NOMO-1 (cell line): ENCODE data around the gene DNAJC22.
A peak's percentile ranks its signal among the peaks of the same experiment; 100 is the strongest.
"Not testable (repeated sequence)": the region's sequence is repeated elsewhere in the genome, so short reads cannot be mapped to it uniquely, and the experiment has no call there.

Source experiments
- DNase-seq, 2 experiments: peaks; one replicate each; lab custom pipeline; 2025; ENCODE audit not compliant: unreplicated experiment in 2 of 2; lab: John Stamatoyannopoulos, UW

Gene DNAJC22

DNA sequence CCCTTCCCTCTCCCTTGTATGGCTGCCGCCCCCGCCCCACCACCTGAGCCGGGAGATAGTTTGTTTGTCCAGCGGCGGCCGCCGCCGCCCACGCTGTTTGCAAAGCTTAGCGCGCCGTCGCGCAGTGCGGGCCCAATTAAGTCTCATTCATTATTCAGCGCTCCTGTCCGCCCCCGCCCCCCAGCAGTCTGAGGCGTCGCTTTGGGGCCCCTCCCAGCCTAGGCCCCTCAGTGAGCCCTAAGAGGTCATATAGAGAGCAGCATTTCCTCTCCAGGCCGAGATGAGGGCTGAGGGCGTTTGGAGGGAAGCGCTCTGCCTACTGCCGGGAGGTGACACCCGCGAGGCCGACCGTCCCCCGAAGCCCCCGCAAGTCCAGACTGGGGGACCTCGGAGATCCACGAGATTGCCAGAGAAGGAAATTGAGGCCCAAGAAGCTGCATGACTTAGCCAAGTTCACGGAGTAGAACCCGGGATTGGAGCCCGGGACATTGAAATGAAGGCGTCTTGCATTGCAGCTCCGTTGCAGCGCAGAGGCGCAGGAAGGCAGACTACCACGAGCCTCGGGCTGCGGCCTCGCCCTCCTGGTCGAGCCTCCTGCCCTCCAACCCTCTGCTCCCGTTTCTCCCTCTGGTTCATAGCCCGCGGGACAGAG, at the start of gene DNAJC22:
Gene DNAJC22, plus strand, starts transcription at position 230 of the 652 bp plus-strand sequence. CDS start 1,985 bp downstream, outside the sequence.
- peak; percentile 43 to 59 for DNase-seq

- DNase-seq, result no peak
Observed at GRCh38 chr12:49297695-49298060, 49.0 kb upstream of the DNAJC22 start.

GRCh38 chr12:49298160-49298559, 48.5 kb upstream of the DNAJC22 start:
- DNase-seq, result no peak

DNA sequence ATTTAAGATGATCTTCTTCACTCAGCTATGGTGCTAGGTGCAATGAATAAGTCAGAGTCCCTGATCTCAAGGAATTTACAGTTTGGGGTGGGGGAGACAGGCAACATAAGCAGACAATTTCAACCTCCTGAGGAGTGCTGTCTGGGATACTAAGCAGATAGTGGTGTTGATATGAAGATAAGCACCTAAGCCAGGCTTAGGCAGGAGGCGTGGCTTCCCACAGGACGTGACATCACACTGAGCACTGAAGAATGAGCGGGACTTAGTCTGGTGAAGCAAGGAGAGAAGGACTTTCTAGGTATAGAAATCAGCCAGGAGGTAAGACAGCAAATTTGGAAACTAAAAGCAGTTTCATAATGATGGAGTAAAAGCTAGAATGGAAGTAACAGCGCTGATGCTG, 44.9 kb upstream of the DNAJC22 start:
- DNase-seq, result no peak

GRCh38 chr12:49304161-49304560, 42.5 kb upstream of the DNAJC22 start:
- no peak for DNase-seq

DNA sequence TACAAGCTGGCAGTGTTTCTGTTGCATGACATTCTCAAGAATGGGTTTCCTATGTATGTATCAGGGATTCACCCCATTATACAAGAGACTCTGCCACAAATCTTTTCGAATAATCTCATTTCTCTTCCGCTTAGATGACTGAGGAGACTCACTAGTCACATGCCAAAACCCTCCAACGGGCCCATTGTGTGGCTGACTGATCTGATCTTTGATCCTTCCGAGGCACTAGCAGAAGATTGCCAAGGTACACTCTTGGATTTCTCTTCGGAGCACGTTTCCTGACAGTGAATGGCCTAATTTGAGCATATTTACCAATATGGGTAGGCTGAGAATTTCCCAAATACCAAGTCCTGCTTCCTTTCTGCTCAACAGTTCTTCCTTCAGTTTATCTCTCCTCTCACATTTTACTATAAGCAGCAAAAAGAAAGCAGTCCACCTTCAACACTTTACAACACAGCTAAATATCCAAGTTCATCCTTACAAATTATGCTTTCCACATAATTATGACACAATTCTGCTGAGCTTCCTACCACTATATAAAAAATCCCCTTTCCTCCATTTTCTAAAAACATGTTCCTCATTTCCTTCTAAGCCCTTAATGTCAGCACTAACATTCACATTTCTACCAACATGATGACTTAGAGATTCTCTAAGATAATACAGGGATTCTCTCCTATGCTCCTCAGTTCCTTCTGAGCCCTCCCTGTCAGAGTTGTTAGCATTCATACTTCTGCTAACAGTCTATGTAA, 40.8 kb upstream of the DNAJC22 start:
- DNase-seq, result no peak

- no peak for DNase-seq
Observed at GRCh38 chr12:49309386-49309785, 37.3 kb upstream of the DNAJC22 start.

GRCh38 chr12:49310451-49311000, 36.2 kb upstream of the DNAJC22 start:
- DNase-seq, result not testable (repeated sequence)

- no peak for DNase-seq
Observed at GRCh38 chr12:49314811-49315210, 31.9 kb upstream of the DNAJC22 start.

- not testable (repeated sequence) for DNase-seq
Observed at GRCh38 chr12:49317118-49317517, 29.6 kb upstream of the DNAJC22 start.

DNA sequence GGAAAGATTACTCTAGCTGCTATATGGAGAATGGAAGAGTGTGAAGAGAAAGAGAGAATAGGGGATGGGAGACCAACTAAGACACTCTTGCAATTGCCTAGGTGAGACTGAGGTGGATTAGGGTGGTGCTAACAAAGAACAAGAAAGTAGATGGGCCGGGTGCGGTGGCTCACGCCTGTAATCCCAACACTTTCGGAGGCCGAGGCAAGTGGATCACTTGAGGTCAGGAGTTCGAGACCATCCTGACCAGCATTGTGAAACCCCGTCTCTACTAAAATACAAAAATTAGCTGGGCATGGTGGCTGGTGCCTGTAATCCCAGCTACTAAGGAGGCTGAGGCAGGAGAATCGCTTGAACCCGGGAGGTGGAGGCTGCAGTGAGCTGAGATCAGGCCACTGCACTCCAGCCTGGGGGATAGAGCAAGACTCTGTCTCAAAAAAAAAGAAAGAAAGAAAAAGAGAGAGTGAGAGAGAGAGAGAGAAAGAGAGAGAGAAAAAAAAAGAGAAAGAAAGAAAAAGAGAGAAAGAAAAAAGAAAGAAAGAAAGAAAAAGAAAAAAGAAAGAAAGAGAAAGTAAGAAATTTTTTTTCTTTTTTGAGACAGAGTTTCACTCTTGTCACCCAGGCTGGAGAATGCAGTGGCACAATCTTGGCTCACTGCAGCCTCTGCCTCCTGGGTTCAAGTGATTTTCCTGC, 26.1 kb upstream of the DNAJC22 start:
- not testable (repeated sequence) for DNase-seq

DNA sequence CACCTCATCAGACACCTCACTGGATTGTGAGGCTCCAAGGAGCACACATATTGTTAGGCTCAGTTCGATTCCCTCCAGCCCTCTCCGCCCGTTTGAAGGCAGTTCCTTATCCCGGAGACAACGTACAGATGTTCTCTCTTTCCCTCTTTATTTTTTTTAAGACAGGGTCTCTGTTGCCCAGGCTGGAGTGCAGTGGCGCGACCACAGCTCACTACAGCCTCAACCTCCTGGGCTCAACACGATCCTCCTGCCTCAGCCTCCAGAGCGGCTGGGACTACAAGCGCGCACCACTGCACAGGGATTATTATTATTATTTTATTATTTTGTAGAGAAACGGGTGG, 24.4 kb upstream of the DNAJC22 start:
- DNase-seq, result no peak

- peak; percentile 98 to 99 for DNase-seq
Observed at GRCh38 chr12:49322708-49323523, 23.8 kb upstream of the DNAJC22 start, which contains the start of gene TROAP. TSS of gene TROAP (plus strand) at chr12:49323255. CDS start at chr12:49323609, 354 bp downstream.

DNA sequence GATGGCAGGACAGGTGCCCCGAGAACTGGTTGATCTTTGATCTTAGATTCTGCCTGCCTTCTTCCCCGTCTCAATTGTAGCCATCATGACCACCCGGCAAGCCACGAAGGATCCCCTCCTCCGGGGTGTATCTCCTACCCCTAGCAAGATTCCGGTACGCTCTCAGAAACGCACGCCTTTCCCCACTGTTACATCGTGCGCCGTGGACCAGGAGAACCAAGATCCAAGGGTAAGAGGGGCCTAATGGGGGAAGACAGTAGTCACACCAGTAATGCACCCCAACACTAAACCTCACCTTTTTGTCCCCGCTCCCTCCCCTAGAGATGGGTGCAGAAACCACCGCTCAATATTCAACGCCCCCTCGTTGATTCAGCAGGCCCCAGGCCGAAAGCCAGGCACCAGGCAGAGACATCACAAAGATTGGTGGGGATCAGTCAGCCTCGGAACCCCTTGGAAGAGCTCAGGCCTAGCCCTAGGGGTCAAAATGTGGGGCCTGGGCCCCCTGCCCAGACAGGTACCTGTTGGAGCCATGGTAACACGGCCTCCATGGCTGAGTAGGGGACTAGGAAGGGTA, 23.1 kb upstream of the DNAJC22 start:
- no peak for DNase-seq

DNA sequence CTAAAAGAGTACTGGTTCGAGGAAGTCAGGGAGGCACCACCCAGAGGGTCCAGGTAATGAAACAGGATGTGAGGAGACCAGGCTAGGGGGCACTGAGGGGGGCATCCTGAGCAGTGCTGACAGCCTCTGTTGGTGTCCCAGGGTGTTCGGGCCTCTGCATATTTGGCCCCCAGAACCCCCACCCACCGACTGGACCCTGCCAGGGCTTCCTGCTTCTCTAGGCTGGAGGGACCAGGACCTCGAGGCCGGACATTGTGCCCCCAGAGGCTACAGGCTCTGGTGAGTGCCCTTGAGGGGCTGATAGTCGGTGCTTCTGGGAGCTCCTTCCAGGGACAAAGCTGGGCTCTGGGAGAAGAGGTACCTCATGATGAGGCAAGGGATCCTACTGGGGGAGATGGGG, 21.1 kb upstream of the DNAJC22 start:
- DNase-seq, result no peak

- no peak for DNase-seq
Observed at GRCh38 chr12:49327368-49327767, 19.3 kb upstream of the DNAJC22 start.

DNA sequence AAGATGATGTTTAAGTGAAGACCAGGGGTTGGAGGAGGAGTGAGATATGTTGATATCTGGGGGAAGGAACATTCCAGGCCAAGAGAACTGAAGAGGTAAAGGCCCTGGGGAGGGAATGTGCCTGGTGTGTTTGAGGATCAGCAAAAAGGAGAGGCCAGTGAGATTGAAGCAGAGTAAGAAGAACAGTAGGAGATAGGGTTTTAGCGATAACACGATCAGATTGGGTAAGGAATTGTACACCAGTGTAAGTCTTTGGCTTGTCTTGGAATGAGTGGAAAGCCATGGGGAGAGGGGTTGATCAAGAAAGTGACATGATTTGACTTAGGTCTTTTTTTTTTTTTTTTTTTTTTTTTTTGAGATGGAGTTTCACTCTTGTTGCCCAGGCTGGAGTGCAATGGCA, 18.8 kb upstream of the DNAJC22 start:
- DNase-seq, result no peak

GRCh38 chr12:49328816-49329215, 17.9 kb upstream of the DNAJC22 start:
- no peak for DNase-seq

- no peak for DNase-seq
Observed at GRCh38 chr12:49330032-49330619, 16.6 kb upstream of the DNAJC22 start.
